ENCODE results near the gene ZFPM1. TPM values are rescaled to one million over a fixed set of nuclear protein-coding genes. Genes with fewer than 3 reads are reported as not detected.

ZFPM1 gene
- polyA plus RNA-seq, 1 of the 3 experiments (the other 2 are of a cell fraction) = 1.2 TPM

GRCh38 chr16:88515371-88515770 is 62.3 kb downstream of the ZFPM1 start:
- H3K9ac ChIP-seq = no peak overlapping the region
- no peak overlapping the region for H3K4me2 ChIP-seq
- H4K20me1 ChIP-seq (ENCODE audit: insufficient read depth) = no peaks in the 10 kb centered on the region
- H3K27me3 ChIP-seq (ENCODE audit: insufficient read depth) = no peaks in the 10 kb centered on the region
- H3K27ac ChIP-seq (ENCODE audit: low read depth in 2 of 2, low read length in 1 of 2) = no peak overlapping the region
- CTCF ChIA-PET = interaction anchor here (0.5 to 1.4 kb wide), 6 partner anchors 13 to 134 kb away, joined by 3 to 4 read pairs (median 4); no protein-coding TSS in a partner anchor
- 100% methylated on average over 4 of the region's 9 CpGs for WGBS (ENCODE audit: low lambda C conversion rate)
- peaks cover 0 to 37% of the 10 kb centered on the region in 2 experiments; a peak in 1 of 4 replicates for H3K4me1 ChIP-seq (ENCODE audit: control insufficient read depth in 1 of 2, insufficient read depth in 2 of 2, low read depth in 1 of 2, low read length in 1 of 2)
- H3K9me2 ChIP-seq = no peaks in the 10 kb centered on the region
- no peak for TF ChIP-seq EP300 (IDR thresholded peaks at IDR 0.05; ENCODE audit: borderline replicate concordance in 1 of 2, low read depth in 1 of 2, low read length in 1 of 2)
- no peak for TF ChIP-seq POLR2AphosphoS5 (IDR thresholded peaks at IDR 0.05; ENCODE audit: low read depth, low read length)
- no peak for TF ChIP-seq TAF1 (IDR thresholded peaks at IDR 0.05; ENCODE audit: borderline replicate concordance, low read depth, low read length)
- TF ChIP-seq MEF2A (IDR thresholded peaks at IDR 0.05; ENCODE audit: borderline replicate concordance, low read depth) = no peak
- no peak for TF ChIP-seq SMC3 (IDR thresholded peaks at IDR 0.05; ENCODE audit: low read depth, low read length)
- TF ChIP-seq GATA2 (CRISPR knock-in tag; IDR thresholded peaks at IDR 0.05) = no peak
- no peak for TF ChIP-seq FOXJ3 (CRISPR knock-in tag; IDR thresholded peaks at IDR 0.05)
- TF ChIP-seq GABPA (IDR thresholded peaks at IDR 0.05; ENCODE audit: low read depth) = no peak
- TF ChIP-seq PBX3 (IDR thresholded peaks at IDR 0.05) = no peak
- no peak for TF ChIP-seq ELF1 (IDR thresholded peaks at IDR 0.05)
- TF ChIP-seq FOSL2 (IDR thresholded peaks at IDR 0.05; ENCODE audit: borderline replicate concordance, low read depth) = no peak
- no peak for TF ChIP-seq ZBTB33 (IDR thresholded peaks at IDR 0.05; ENCODE audit: borderline replicate concordance, low read depth)
- TF ChIP-seq MAX (IDR thresholded peaks at IDR 0.05; ENCODE audit: low read depth) = no peak
- TF ChIP-seq NRF1 (IDR thresholded peaks at IDR 0.05; ENCODE audit: low read depth, low read length) = no peak
- TF ChIP-seq TCF12 (IDR thresholded peaks at IDR 0.05) = no peak
- TF ChIP-seq TEAD4 (IDR thresholded peaks at IDR 0.05; ENCODE audit: borderline replicate concordance, insufficient read depth) = no peak
- no peak for TF ChIP-seq RXRA (IDR thresholded peaks at IDR 0.05; ENCODE audit: borderline replicate concordance, low read depth)
- TF ChIP-seq CHD2 (IDR thresholded peaks at IDR 0.05; ENCODE audit: low read length, partially characterized antibody) = no peak
- no peak for TF ChIP-seq SIN3A (IDR thresholded peaks at IDR 0.05; ENCODE audit: borderline replicate concordance, low read depth, low read length)
- TF ChIP-seq RFX5 (IDR thresholded peaks at IDR 0.05; ENCODE audit: low read length) = no peak
- DNase-seq = no peak
- no peaks in the 10 kb centered on the region for H3K79me2 ChIP-seq (ENCODE audit: insufficient read depth)
- H3K4me3 ChIP-seq (ENCODE audit: low read depth in 2 of 2, low read length in 1 of 2) = no peak overlapping the region
- H3F3A ChIP-seq (replicated peaks; ENCODE audit: insufficient read depth) = no peaks in the 10 kb centered on the region
- no peaks in the 10 kb centered on the region for H3K9me3 ChIP-seq
- H3K36me3 ChIP-seq (replicated peaks in 1 of 2; ENCODE audit: control insufficient read depth in 1 of 2, insufficient read depth in 2 of 2, low read length in 1 of 2) = no peaks in the 10 kb centered on the region
- H2AFZ ChIP-seq (ENCODE audit: low read depth) = no peak overlapping the region
- POLR2A ChIA-PET = interaction anchor here (1.0 kb wide), 1 partner anchor 63 kb away, joined by 4 read pairs; the partner anchor contains the start of gene ZFPM1

All from SK-N-SH (cell line).